Peyer's patch (tissue), 4 donors: ENCODE results near the gene CASZ1.

Source experiments
- POLR2A ChIP-seq, 2 donors: fragments of 450-650 bp; IDR thresholded peaks; one replicate each; pipeline ENCODE4 v1.5.1; 2017; ENCODE audit warnings: antibody characterized with exemption in 2 of 2, mild to moderate bottlenecking in 2 of 2, moderate library complexity in 2 of 2
- TF ChIP-seq, protein P1 (sequence below), 6 experiments: fragments of 450-650 bp in 4 of 6; fragments of 200-600 bp in 2 of 6; sonication (generic) in 1 of 6; IDR thresholded peaks; one replicate each; pipeline ENCODE4 v1.5.1; 2017 to 2019; ENCODE audit warnings: antibody characterized with exemption in 6 of 6, mild to moderate bottlenecking in 3 of 6, moderate library complexity in 1 of 6

DNA sequence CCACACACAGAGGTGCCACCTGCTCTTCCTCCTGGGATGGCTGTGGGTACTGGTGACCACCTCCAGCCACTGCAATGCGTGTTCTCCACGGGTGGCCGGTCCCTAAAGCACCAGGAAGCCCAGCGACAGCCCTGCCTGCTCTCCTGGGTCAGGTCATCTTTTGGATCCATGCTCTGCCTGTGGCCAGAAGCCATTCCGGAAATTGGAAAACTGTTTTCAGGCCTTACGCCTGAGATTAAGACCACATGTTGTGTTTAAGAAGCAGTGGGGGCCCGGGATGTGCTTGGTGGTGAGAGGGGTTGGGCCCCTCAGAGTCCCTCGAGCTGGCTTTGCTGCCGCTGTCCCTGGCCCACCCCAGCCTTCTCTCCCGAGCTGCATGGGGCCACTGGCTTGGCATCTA is 170.9 kb downstream of the CASZ1 start:
- TF ChIP-seq, protein P1, sequence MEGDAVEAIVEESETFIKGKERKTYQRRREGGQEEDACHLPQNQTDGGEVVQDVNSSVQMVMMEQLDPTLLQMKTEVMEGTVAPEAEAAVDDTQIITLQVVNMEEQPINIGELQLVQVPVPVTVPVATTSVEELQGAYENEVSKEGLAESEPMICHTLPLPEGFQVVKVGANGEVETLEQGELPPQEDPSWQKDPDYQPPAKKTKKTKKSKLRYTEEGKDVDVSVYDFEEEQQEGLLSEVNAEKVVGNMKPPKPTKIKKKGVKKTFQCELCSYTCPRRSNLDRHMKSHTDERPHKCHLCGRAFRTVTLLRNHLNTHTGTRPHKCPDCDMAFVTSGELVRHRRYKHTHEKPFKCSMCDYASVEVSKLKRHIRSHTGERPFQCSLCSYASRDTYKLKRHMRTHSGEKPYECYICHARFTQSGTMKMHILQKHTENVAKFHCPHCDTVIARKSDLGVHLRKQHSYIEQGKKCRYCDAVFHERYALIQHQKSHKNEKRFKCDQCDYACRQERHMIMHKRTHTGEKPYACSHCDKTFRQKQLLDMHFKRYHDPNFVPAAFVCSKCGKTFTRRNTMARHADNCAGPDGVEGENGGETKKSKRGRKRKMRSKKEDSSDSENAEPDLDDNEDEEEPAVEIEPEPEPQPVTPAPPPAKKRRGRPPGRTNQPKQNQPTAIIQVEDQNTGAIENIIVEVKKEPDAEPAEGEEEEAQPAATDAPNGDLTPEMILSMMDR (IDR thresholded peaks at IDR 0.05): no peak
- TF ChIP-seq POLR2A (IDR thresholded peaks at IDR 0.05): no peak
